Astrocyte (in vitro differentiated cells and primary cell): ENCODE measurements around the gene FAM81A.
"Not testable (repeated sequence)": the region's sequence is repeated elsewhere in the genome, so short reads cannot be mapped to it uniquely, and the experiment has no call there.

Source experiments
- EZH2 ChIP-seq: IDR thresholded peaks from 2 replicates; pipeline ENCODE4 v1.6.1; 2012; ENCODE audit warnings: mild to moderate bottlenecking, low read length, inconsistent platforms; ENCODE audit not compliant: insufficient read depth
- TF ChIP-seq, protein P1 (sequence below): IDR thresholded peaks from 2 replicates; pipeline ENCODE4 v1.5.1; 2011; ENCODE audit warnings: low read depth, mild to moderate bottlenecking, inconsistent platforms, low read length, moderate library complexity; ENCODE audit not compliant: insufficient read depth

DNA sequence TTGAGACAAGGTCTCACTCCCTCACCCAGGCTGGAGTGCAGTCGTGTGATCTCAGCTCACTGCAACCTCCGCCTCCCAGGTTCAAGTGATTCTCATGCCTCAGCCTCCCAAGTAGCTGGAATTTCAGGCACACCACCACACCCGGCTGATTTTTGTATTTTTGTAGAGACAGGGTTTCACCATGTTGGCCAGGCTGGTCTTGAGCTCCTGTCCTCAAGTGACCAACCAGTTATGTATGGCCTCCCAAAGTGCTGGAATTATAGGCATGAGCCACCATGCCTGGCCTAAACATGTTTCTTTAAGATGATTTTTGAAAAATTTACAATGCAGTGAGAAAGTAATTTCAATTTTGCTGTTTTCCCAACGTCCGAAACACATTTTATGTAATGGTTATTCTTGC lies 37.2 kb downstream of the FAM81A start:
- TF ChIP-seq, protein P1, sequence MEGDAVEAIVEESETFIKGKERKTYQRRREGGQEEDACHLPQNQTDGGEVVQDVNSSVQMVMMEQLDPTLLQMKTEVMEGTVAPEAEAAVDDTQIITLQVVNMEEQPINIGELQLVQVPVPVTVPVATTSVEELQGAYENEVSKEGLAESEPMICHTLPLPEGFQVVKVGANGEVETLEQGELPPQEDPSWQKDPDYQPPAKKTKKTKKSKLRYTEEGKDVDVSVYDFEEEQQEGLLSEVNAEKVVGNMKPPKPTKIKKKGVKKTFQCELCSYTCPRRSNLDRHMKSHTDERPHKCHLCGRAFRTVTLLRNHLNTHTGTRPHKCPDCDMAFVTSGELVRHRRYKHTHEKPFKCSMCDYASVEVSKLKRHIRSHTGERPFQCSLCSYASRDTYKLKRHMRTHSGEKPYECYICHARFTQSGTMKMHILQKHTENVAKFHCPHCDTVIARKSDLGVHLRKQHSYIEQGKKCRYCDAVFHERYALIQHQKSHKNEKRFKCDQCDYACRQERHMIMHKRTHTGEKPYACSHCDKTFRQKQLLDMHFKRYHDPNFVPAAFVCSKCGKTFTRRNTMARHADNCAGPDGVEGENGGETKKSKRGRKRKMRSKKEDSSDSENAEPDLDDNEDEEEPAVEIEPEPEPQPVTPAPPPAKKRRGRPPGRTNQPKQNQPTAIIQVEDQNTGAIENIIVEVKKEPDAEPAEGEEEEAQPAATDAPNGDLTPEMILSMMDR, result not testable (repeated sequence)
- TF ChIP-seq EZH2, result not testable (repeated sequence)
